WTC11 (cell line): Measurements from ENCODE around the gene KLHDC3. TPM values are rescaled to one million over a fixed set of nuclear protein-coding genes. Genes with fewer than 3 reads are reported as not detected.

Experiments used
- AFF4 ChIP-seq: sonication (generic); formaldehyde crosslinking; IDR thresholded peaks from 2 replicates; pipeline ENCODE4 v1.8.1; 2023; ENCODE audit warnings: mild to moderate bottlenecking, missing genetic modification reagents, borderline replicate concordance
- ATF1 ChIP-seq: sonication (generic); formaldehyde crosslinking; IDR thresholded peaks from 2 replicates; pipeline ENCODE4 v1.8.1; 2023; ENCODE audit warnings: mild to moderate bottlenecking, moderate library complexity, missing genetic modification reagents
- CBFB ChIP-seq: sonication (generic); formaldehyde crosslinking; IDR thresholded peaks from 2 replicates; pipeline ENCODE4 v1.8.1; 2022; ENCODE audit warnings: mild to moderate bottlenecking, low read depth, missing genetic modification reagents
- ERG ChIP-seq: fragments of 250-450 bp; sonication (Bioruptor Pico); IDR thresholded peaks from 2 replicates; pipeline ENCODE4 v1.8.0; 2021; ENCODE audit warnings: mild to moderate bottlenecking
- FOXJ3 ChIP-seq: sonication (generic); formaldehyde crosslinking; IDR thresholded peaks from 2 replicates; pipeline ENCODE4 v1.9.0; 2021; ENCODE audit warnings: missing genetic modification reagents, mild to moderate bottlenecking, borderline replicate concordance
- FOXP1 ChIP-seq: sonication (generic); formaldehyde crosslinking; IDR thresholded peaks from 2 replicates; pipeline ENCODE4 v1.8.0; 2022; ENCODE audit warnings: missing genetic modification reagents, mild to moderate bottlenecking, moderate library complexity, borderline replicate concordance
- GABPB1 ChIP-seq: sonication (generic); formaldehyde crosslinking; IDR thresholded peaks from 2 replicates; pipeline ENCODE4 v1.8.1; 2023; ENCODE audit warnings: mild to moderate bottlenecking, missing genetic modification reagents
- GTF2I ChIP-seq: fragments of 250-450 bp; sonication (Bioruptor Pico); conservative IDR thresholded peaks from 2 replicates; pipeline ENCODE4 v1.4.0; 2021; ENCODE audit warnings: mild to moderate bottlenecking
- HMGA2 ChIP-seq: fragments of 250-450 bp; sonication (Bioruptor Pico); IDR thresholded peaks from 2 replicates; pipeline ENCODE4 v1.4.0; 2021; ENCODE audit warnings: mild to moderate bottlenecking, moderate library complexity
- HMGXB4 ChIP-seq: sonication (generic); formaldehyde crosslinking; IDR thresholded peaks from 2 replicates; pipeline ENCODE4 v1.8.1; 2023; ENCODE audit warnings: mild to moderate bottlenecking, moderate library complexity, missing genetic modification reagents
- JUN ChIP-seq: sonication (generic); formaldehyde crosslinking; IDR thresholded peaks from 2 replicates; pipeline ENCODE4 v1.8.0; 2023; ENCODE audit warnings: mild to moderate bottlenecking, missing genetic modification reagents
- PRDM15 ChIP-seq: sonication (generic); formaldehyde crosslinking; IDR thresholded peaks from 2 replicates; pipeline ENCODE4 v1.8.0; 2022; ENCODE audit warnings: missing genetic modification reagents
- PREB ChIP-seq: sonication (generic); formaldehyde crosslinking; IDR thresholded peaks from 2 replicates; pipeline ENCODE4 v1.8.1; 2022; ENCODE audit warnings: mild to moderate bottlenecking, missing genetic modification reagents, moderate library complexity, borderline replicate concordance
- SP1 ChIP-seq: sonication (generic); formaldehyde crosslinking; conservative IDR thresholded peaks from 2 replicates; pipeline ENCODE4 v1.8.1; 2022; ENCODE audit warnings: missing genetic modification reagents
- USF1 ChIP-seq: sonication (generic); formaldehyde crosslinking; IDR thresholded peaks from 2 replicates; pipeline ENCODE4 v1.8.0; 2022; ENCODE audit warnings: mild to moderate bottlenecking, missing genetic modification reagents
- ZBTB21 ChIP-seq: sonication (generic); formaldehyde crosslinking; IDR thresholded peaks from 2 replicates; pipeline ENCODE4 v1.8.1; 2023; ENCODE audit warnings: mild to moderate bottlenecking, missing genetic modification reagents, borderline replicate concordance
- ZNF396 ChIP-seq: fragments of 250-450 bp; sonication (Bioruptor Pico); IDR thresholded peaks from 2 replicates; pipeline ENCODE4 v1.8.0; 2021; ENCODE audit warnings: mild to moderate bottlenecking, moderate library complexity, borderline replicate concordance
- ZNF532 ChIP-seq: fragments of 250-450 bp; sonication (Bioruptor Pico); IDR thresholded peaks from 2 replicates; pipeline ENCODE4 v1.9.0; 2021; ENCODE audit warnings: mild to moderate bottlenecking, borderline replicate concordance
- ZSCAN18 ChIP-seq: fragments of 250-450 bp; sonication (Bioruptor Pico); IDR thresholded peaks from 2 replicates; pipeline ENCODE4 v2.1.2; 2022; ENCODE audit warnings: mild to moderate bottlenecking, moderate library complexity
- total RNA-seq: library from RNA; stranded (reverse); gene quantifications from 3 replicates; pipeline ENCODE4 v1.2.3, GENCODE V29; 2021

Gene KLHDC3
- total RNA-seq, 1 experiment from 2014 or later: 172 TPM

- TF ChIP-seq AFF4: peak; percentile 88; the same call in 1 of the 2 replicates
- no peak; the same call in 1 of the 2 replicates for TF ChIP-seq PREB (CRISPR knock-in tag)
- TF ChIP-seq GTF2I (CRISPR knock-in tag): no peak
- TF ChIP-seq GABPB1 (CRISPR knock-in tag): peak; percentile 83; the same call in 1 of the 2 replicates
- TF ChIP-seq HMGXB4 (CRISPR knock-in tag): peak; percentile 98
- peak; percentile 77 for TF ChIP-seq FOXP1
- TF ChIP-seq USF1: no peak; the same call in 1 of the 2 replicates
- TF ChIP-seq JUN (CRISPR knock-in tag): no peak
- no peak for TF ChIP-seq CBFB (CRISPR knock-in tag)
- no peak for TF ChIP-seq HMGA2 (CRISPR knock-in tag)
- TF ChIP-seq ZNF396 (CRISPR knock-in tag): no peak
- peak; percentile 74 for TF ChIP-seq SP1
- TF ChIP-seq PRDM15 (CRISPR knock-in tag): peak; percentile 18; the same call in 1 of the 2 replicates
- TF ChIP-seq ZBTB21: no peak
- TF ChIP-seq FOXJ3: no peak
- TF ChIP-seq ZNF532: peak; percentile 95
- TF ChIP-seq ZSCAN18 (CRISPR knock-in tag): no peak
- TF ChIP-seq ATF1 (CRISPR knock-in tag): 0 out of 2 replicates have a peak, but pooled peaks have one; percentile 30
- peak; percentile 91 for TF ChIP-seq ERG (CRISPR knock-in tag)
These were observed 39.6 kb downstream of the KLHDC3 start, which contains the start of gene CUL7 (continued) for GRCh38 chr6:43053545-43054205.
